Activated naive CD4-positive, alpha-beta T cell treated with anti-CD3 and anti-CD28 coated beads, Interleukin-2, amount 50 U/mL, for 72 hours (primary cell): Measurements from ENCODE around the gene CARMIL3. TPM values are rescaled to one million over a fixed set of nuclear protein-coding genes. Genes with fewer than 3 reads are reported as not detected.
A peak's percentile ranks its signal among the peaks of the same experiment; 100 is the strongest.

ENCODE experiments used
- ATAC-seq, 2 donors: fragments of 150-1000 bp; cut with Tn5 transposase; 2 replicates each; pipeline ENCODE4 v1.10.0; 2021; ENCODE audit warnings: mild to moderate bottlenecking in 2 of 2, moderate library complexity in 2 of 2
- DNase-seq, 2 donors: peaks; one replicate each; pipeline ENCODE4 v3.0.0; 2021 to 2022; ENCODE audit warnings: low spot score in 2 of 2
- H3K27ac Mint-ChIP-seq, 2 donors: one replicate each; pipeline ENCODE4 v1.8.0; 2022; ENCODE audit warnings: mild to moderate bottlenecking in 2 of 2, mixed read lengths in 2 of 2
- H3K36me3 Mint-ChIP-seq, 2 donors: one replicate each; pipeline ENCODE4 v1.8.0; 2022; ENCODE audit warnings: mixed read lengths in 2 of 2
- H3K9me3 Mint-ChIP-seq, 2 donors: one replicate each; pipeline ENCODE4 v1.8.0; 2022; ENCODE audit warnings: mixed read lengths in 2 of 2
- total RNA-seq, 2 donors: library from RNA; stranded (reverse); gene quantifications; one replicate each; pipeline ENCODE4 v1.2.3, GENCODE V29; 2022

CARMIL3 gene
- total RNA-seq, 2 donors from 2014 or later = 2.1 to 6.7 TPM

DNA sequence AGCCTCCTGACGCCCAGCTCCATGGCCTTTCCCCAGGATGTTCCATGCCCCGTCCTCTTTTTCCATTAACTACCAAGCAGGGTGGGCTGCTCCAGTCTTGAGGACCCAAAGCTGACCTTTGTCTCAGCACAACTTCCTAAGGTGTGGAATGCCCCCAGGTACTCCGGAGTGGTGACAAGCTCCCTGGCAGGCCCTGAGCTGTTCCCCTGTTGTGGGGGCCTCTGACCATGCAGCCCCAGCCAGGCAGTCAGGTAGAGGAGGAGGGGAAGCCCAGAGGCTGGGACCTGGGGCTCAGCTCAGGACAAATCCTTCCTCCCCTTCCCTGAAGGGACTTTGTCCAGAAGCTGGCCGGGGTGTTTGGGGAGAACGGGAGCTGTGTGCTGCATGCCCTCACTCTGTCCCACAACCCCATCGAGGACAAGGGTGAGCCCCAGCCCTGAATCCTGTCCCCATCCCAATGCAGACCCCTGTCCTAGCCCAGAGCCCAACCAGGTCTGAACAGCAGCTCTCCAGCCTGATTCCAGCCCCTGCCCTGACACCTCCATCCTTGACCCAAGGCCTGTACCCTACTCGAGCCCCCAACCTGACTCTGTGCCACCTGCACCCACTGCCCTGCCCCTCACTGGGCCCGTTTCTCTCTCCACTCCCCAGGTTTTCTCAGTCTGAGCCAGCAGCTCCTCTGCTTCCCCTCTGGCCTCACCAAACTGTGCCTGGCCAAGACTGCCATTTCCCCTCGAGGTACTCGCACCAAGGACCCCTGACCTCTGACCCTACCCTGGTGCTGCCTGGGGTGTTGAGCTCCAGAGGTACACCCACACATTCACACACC, 4.4 kb downstream of the CARMIL3 start:
- H3K27ac Mint-ChIP-seq = peak overlapping the region in 1 of 2 donors; percentile 34
- peaks cover 0 to 7% of the 10 kb centered on the region in 2 donors for H3K36me3 Mint-ChIP-seq
- no peak for ATAC-seq
- H3K9me3 Mint-ChIP-seq = no peaks in the 10 kb centered on the region
- DNase-seq = no peak

- Mint-ChIP-seq H3K9me3 (no peaks in the 10 kb centered on the region), H3K27ac (peak overlapping the region in 1 of 2 donors; percentile 34), H3K36me3 (peaks cover 0 to 7% of the 10 kb centered on the region in 2 donors)
- no peak for DNase-seq
- ATAC-seq = no peak
These were observed 5.0 kb downstream of the CARMIL3 start for GRCh38 chr14:24056800-24057184.

DNA sequence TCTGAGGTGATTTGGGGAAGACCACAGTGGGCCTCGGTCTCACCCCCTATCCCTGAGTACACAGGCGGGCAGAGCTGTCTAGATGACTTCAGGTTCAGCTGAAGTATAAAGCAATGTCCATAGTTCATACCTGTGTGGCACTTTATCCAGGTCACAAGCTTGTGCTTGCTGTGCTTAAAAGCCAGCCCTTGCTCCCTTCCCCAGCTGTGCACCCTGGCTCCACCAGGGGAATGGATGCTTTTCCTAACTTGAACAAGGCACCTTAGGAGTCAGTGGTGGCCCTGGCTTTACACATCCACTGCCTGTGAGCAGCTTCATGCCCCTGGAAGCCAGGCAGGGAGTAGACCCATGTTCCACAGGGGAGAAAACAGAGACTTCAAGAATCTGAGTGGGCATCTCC, 5.5 kb downstream of the CARMIL3 start:
- DNase-seq = no peak
- H3K36me3 Mint-ChIP-seq = peaks cover 0 to 7% of the 10 kb centered on the region in 2 donors
- no peaks in the 10 kb centered on the region for H3K9me3 Mint-ChIP-seq
- no peak overlapping the region for H3K27ac Mint-ChIP-seq
- no peak for ATAC-seq

DNA sequence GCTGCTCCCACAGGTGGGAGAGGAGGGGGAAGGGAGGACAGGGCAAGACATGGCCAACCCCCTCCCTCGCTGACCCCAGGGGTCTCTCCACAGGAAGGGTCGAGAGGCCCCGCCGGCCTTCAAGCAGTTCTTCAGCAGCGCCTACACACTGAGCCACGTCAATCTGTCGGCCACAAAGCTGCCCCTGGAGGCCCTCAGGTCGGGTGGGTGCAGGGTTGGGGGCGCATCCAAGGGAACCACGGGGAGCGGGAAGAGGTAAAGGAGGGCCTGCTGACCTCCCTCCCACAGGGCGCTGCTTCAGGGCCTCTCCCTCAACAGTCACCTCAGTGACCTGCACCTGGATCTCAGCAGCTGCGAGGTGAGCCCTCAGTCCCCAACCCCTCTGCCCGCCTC, 6.1 kb downstream of the CARMIL3 start:
- no peaks in the 10 kb centered on the region for H3K9me3 Mint-ChIP-seq
- H3K36me3 Mint-ChIP-seq = peaks cover 0 to 4% of the 10 kb centered on the region in 2 donors
- DNase-seq = no peak
- ATAC-seq = peak in 1 of 2 donors; percentile 3
- H3K27ac Mint-ChIP-seq = peak overlapping the region in 1 of 2 donors; percentile 56

GRCh38 chr14:24058260-24058950, 6.6 kb downstream of the CARMIL3 start:
- peak; percentile 72 to 78 for ATAC-seq
- Mint-ChIP-seq H3K36me3 (no peaks in the 10 kb centered on the region), H3K27ac (peak overlapping the region in 1 of 2 donors; percentile 56)

GRCh38 chr14:24058951-24059475, 7.2 kb downstream of the CARMIL3 start:
- no peaks in the 10 kb centered on the region for H3K36me3 Mint-ChIP-seq
- ATAC-seq (no peak), DNase-seq (no peak)
- no peaks in the 10 kb centered on the region for H3K9me3 Mint-ChIP-seq
- H3K27ac Mint-ChIP-seq = peak overlapping the region in 1 of 2 donors; percentile 56

More at GRCh38 chr14:24058260-24058950, 6.6 kb downstream of the CARMIL3 start:
- peak in 1 of 2 donors; percentile 80 for DNase-seq
- no peaks in the 10 kb centered on the region for H3K9me3 Mint-ChIP-seq

GRCh38 chr14:24059841-24060388, 8.1 kb downstream of the CARMIL3 start:
- ATAC-seq (no peak), DNase-seq (no peak)
- Mint-ChIP-seq H3K27ac (peak overlapping the region in 1 of 2 donors; percentile 67), H3K9me3 (no peaks in the 10 kb centered on the region), H3K36me3 (no peaks in the 10 kb centered on the region)

DNA sequence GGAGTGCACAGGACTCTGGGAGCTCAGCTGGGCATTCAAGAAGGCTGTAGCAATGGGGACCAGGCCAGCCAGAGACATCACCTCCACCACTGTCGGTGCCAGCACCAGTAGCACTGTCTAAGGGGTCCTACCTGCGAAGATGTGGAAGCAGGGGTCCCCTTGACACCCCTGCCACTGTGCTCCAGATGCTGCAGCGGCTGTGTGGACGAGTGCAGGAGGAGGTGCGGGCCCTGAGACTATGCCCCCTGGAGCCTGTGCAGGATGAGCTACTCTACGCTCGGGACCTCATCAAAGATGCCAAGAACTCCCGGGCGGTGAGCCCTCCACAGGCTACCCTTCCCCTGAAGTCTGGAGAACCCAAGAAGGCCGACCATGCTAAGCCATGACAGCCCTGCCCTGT, 8.6 kb downstream of the CARMIL3 start:
- Mint-ChIP-seq H3K27ac (peak overlapping the region in 1 of 2 donors; percentile 67), H3K36me3 (no peaks in the 10 kb centered on the region), H3K9me3 (no peaks in the 10 kb centered on the region)
- DNase-seq (no peak), ATAC-seq (no peak)

- ATAC-seq = no peak
- H3K27ac Mint-ChIP-seq = no peak overlapping the region
- no peaks in the 10 kb centered on the region for H3K36me3 Mint-ChIP-seq
- DNase-seq = no peak
- H3K9me3 Mint-ChIP-seq = no peaks in the 10 kb centered on the region
These were observed 9.4 kb downstream of the CARMIL3 start for GRCh38 chr14:24060984-24061913.

GRCh38 chr14:24062216-24062980, 10.6 kb downstream of the CARMIL3 start:
- peak overlapping the region in 1 of 2 donors; percentile 72 for H3K27ac Mint-ChIP-seq
- H3K9me3 Mint-ChIP-seq = no peaks in the 10 kb centered on the region
- H3K36me3 Mint-ChIP-seq = no peaks in the 10 kb centered on the region
- no peak for ATAC-seq
- DNase-seq = no peak

DNA sequence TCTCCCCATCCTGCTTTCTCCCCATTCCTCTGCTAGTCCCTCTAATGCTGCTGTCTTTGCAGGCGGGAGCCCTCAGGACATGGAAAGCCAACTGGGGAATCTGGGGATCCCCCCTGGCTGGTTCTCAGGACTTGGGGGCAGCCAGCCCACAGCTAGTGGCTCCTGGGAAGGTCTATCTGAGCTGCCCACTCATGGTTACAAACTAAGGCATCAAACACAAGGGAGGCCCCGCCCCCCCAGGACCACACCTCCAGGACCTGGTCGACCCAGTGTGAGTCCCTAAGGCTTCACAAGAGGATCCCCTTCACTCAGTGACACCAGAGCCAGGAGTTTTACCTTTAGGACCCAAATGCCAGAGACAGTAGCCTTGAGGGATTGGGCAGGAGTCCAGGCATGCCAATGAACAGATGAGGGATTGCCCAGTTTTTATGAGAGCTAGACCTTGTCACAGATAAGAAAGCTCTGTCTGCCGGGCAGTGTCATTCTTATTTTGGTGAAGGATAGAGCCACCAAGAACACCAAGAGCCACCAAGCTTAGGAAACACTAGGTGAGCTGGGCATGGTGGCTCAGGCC, 11.5 kb downstream of the CARMIL3 start:
- no peaks in the 10 kb centered on the region for H3K36me3 Mint-ChIP-seq
- no peaks in the 10 kb centered on the region for H3K9me3 Mint-ChIP-seq
- H3K27ac Mint-ChIP-seq = peak overlapping the region in 1 of 2 donors; percentile 72
- DNase-seq (no peak), ATAC-seq (no peak)

DNA sequence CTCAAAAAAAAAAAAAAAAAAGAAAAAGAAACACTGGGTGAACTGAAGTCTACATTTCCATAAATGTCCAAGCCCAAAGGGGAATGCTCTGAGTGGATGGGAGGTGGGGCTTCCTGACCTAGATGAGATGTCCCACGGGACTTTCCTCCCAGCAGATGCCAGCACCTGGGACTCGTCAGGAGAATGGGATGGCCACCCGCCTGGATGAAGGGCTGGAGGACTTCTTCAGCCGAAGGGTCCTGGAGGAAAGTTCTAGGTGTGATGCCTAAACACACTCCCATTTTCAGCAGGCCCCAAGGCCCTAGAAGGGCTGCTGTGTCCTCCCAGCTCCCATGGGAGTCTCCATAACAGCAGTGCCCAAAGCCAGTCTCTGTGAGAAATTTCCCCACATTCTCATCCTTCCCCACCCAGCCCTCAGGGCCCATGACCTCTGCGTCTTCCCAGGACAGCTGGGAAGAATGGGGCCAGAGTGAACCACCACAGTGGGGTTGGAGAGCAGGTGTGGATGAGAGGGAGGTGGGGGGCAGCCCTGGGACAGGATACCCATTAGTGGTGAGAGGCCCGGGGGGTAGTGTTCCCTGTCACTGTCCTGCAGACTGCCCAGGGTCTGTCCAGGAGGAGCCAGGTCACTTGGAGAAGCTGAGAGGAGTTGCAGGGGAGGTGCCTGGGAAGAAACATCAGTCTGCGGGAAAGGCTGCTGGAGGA, 12.4 kb downstream of the CARMIL3 start:
- H3K27ac Mint-ChIP-seq = peak overlapping the region in 1 of 2 donors; percentile 73
- ATAC-seq = no peak
- H3K9me3 Mint-ChIP-seq = no peaks in the 10 kb centered on the region
- no peaks in the 10 kb centered on the region for H3K36me3 Mint-ChIP-seq
- DNase-seq = no peak

GRCh38 chr14:24064856-24065255, 13.0 kb downstream of the CARMIL3 start:
- H3K9me3 Mint-ChIP-seq = no peaks in the 10 kb centered on the region
- DNase-seq = no peak
- no peaks in the 10 kb centered on the region for H3K36me3 Mint-ChIP-seq
- no peak for ATAC-seq
- peak overlapping the region in 1 of 2 donors; percentile 73 for H3K27ac Mint-ChIP-seq

- Mint-ChIP-seq H3K27ac (no peak overlapping the region), H3K36me3 (no peaks in the 10 kb centered on the region), H3K9me3 (no peaks in the 10 kb centered on the region)
- no peak for DNase-seq
- ATAC-seq = no peak
These were observed 13.6 kb downstream of the CARMIL3 start for GRCh38 chr14:24065408-24065807.
